Stimulated activated CD4-positive, alpha-beta T cell treated with anti-CD3 and anti-CD28 coated beads, Interleukin-4, amount 100 ng/mL, for 1 hour (primary cell): ENCODE measurements around the gene SOX9.

ENCODE experiments used
- DNase-seq: peaks from one replicate; pipeline ENCODE4 v3.0.0-alpha.2; 2020

SOX9 gene

DNA sequence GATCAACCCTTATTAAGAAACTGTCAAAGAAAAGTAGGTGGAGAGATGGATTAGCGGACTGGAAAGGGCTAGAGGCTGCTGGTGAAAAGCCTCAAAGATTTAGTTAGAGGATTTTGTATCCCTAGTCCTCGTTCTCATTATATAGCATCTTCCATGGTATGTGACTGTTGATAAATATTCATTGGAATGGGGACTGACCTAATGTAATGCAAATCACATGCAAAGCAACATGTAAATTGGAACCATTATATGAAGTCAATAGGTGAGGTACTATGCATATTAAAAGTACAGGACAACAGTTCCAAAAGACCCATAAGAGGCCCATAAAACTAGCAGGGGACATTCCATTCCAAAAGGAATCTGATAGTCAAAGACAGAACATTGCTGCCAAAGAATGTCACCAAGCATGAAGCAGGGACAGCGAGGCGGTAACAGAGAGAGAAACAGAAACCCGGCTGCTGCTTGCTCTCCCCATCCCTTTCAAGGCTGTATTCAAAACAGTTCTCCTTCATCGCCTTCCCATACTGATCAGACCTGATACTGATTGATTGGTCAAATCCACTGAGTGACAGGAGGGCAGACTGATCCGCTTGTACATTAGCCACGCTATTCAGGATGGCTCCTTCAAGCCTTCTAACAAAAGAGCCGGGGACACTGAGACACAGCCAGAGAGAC lies 44.5 kb downstream of the SOX9 start:
- no peak for DNase-seq

DNA sequence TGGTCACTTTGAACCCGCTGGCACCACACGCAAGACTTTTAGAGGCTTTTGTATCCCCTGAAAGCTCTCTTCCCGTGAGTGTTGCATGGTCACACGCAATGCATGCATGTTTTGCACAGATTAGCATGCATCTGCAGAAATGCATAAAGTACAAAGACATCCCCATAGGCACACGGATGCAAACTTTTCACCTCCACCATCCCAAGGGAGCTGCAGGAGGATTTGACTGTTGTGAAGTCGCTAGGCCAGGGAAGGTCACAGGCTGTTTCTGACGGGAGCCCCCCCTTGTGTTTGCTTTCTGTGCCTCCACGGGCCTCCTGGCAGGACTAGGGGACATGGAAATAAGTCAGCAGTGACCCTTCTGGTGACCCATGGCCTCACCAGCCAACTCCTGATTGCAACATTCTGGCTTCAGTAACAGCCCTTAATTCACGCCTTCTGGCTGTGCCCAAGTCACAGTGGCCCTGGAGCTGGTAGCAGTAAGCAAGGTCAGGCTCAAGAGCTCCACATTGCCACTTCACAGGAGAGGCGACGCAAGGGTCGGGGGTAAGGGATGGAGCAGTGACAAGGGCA lies 45.1 kb downstream of the SOX9 start:
- DNase-seq: no peak

DNA sequence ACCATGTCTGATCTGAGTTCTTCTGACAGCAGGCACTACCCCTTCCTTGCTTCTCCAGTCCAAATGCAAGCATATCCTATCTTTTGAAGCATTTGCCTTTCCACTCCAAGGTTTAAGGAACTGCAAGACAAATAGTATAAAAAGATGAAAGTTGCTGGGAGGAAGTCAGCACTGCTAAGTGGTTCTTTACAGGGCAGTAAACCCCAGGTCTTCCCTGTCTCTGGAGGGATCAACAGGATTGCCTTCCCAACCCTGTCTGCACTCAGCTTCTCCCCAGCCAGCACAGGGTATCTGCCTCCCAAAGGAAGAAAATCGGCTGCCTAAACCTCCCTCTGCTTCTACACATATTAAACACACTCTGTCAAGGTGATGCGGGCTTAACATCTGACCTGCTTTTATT lies 46.8 kb downstream of the SOX9 start:
- no peak for DNase-seq

DNA sequence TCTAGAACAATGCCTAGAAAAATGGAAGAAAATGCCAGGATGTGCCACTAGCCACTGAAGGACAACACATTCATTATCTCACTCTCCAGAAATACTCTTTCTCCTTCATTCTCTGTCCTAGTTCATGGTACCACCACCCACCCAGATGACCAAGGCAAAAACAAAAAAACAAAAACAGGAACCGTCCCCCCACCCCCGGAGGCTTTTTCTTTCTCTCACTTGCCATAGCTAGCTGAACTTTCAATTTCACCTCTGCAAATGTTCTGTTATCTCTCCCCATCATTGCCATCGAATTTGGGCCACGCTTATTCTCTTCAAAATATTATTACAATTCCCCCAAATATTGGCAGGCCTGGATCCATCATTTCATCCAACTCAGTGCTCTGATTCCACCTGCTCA lies 49.0 kb downstream of the SOX9 start:
- DNase-seq: no peak

DNA sequence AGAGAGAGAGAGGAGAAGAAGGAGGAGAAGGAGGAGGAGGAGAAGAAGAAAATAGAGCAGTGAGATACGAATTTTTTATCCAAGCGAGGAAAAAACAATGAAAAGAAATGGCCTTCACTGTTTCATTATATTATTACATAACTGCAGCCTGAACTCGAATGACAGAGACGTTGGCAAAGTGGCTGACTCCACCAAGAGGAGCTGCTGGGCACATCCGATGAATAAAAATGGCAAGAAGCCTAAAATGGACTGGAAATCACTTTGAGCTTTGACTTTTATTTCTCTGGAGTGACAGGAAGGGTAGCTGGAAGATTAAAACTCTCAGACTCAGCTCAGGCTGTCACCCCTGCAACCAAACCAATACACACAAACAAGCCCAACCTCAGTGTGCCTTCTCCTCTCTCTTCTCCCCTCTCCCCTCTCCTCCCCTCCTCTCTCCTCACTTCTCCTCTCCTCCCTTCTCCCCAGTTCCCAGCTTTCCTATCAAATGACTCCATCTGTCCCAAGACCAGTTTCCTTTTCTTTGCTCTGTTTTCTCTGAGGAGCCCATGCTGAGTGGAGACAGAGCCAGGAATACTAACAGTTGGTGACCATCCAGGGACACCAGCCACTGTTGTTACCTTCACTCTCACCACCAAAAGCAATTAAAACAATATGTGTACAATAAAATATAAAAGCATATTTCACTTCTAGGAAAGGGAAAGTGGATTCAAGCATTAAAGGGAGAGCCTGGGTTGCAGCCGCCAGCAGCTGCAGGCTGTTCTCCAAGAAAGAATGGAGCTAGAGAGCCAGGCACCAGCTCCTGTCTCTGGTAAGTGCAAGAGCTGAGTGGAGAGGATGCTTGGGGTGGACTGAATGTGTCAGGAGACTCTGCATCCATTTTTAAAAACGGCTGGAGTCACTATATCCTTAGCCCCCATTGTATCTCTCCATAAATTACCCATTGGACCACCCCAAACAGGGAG lies 51.2 kb downstream of the SOX9 start:
- no peak for DNase-seq

DNA sequence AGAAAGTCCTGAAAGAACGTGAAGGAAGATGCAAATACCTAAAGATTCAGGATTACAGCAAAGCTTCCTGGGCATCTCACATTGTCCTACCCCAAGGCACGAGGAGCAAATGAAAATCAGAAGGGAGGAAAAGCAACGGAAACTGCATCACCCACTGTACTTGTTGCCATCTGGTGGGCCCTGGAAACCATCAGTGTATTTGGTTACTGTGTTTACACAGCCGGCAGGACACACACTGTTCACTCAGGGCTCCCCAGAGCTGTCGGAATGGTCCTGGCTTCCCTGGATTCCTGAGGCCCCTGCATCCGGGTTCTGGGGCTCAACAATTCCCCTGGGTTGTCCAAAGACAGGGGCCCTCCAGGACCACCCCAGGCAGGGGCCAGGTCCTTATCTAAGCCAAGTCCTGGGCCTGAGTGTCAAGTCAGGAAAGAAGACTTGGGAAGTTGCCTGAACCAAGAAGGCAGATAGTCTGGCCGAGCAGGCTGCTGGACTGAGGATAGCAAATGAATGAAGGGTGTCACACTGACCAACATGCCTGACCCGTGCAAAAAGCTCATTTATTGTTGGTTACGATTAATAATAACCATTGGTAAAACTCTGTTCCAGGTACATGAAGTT lies 52.8 kb downstream of the SOX9 start:
- DNase-seq: no peak

DNA sequence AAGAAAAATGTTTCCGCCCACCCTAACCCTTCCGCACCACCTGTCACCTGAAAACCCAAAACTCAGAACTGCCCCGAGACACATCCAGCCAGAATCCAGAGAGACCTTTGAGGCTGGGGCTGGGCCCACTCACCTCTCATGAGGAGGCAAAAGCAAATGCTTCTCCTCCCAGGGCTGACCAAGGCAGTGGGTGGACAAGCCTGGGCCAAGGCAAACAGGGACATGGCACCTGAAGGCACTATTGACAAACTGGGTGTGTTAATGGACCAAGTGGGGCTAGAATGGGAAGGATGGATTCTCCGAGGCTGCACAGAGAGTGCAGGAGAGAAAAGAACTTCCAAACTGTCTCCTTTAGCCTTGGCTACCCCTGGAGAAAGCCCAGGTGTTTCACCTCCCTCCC lies 54.4 kb downstream of the SOX9 start:
- no peak for DNase-seq
